AG10803 (cell line): ENCODE results near the gene KCNIP4.

Experiments
- DNase-seq: peaks from one replicate; pipeline ENCODE4 v3.0.0; 2010; ENCODE audit warnings: low read depth
- H3K4me3 ChIP-seq: 2 replicates; pipeline ENCODE4 v1.5.1; 2011; ENCODE audit warnings: mild to moderate bottlenecking, low read length, control low read depth
- CTCF ChIP-seq: conservative IDR thresholded peaks from 2 replicates; pipeline ENCODE4 v1.5.1; 2011; ENCODE audit warnings: mild to moderate bottlenecking, low read length, control low read depth, inconsistent platforms

The KCNIP4 gene

GRCh38 chr4:21248331-21248730 lies 700.2 kb downstream of the KCNIP4 start:
- no peak overlapping the region for H3K4me3 ChIP-seq
- no peak for DNase-seq
- no peak for TF ChIP-seq CTCF

GRCh38 chr4:21242163-21242562 lies 706.4 kb downstream of the KCNIP4 start:
- no peak for TF ChIP-seq CTCF
- no peak for DNase-seq
- no peak overlapping the region for H3K4me3 ChIP-seq

GRCh38 chr4:21226637-21227538 lies 721.7 kb downstream of the KCNIP4 start:
- TF ChIP-seq CTCF, result no peak

GRCh38 chr4:21211846-21212245 lies 736.7 kb downstream of the KCNIP4 start:
- DNase-seq, result no peak

More at GRCh38 chr4:21226637-21227538, 721.7 kb downstream of the KCNIP4 start:
- no peak overlapping the region for H3K4me3 ChIP-seq
- DNase-seq, result no peak

GRCh38 chr4:21209860-21210259 lies 738.7 kb downstream of the KCNIP4 start:
- no peak for TF ChIP-seq CTCF
- H3K4me3 ChIP-seq, result no peak overlapping the region
- DNase-seq, result no peak

More at GRCh38 chr4:21211846-21212245, 736.7 kb downstream of the KCNIP4 start:
- H3K4me3 ChIP-seq, result no peak overlapping the region
- no peak for TF ChIP-seq CTCF

GRCh38 chr4:21205821-21206531 lies 742.6 kb downstream of the KCNIP4 start:
- no peak overlapping the region for H3K4me3 ChIP-seq
- no peak for TF ChIP-seq CTCF
- no peak for DNase-seq
